Lower leg skin (tissue), 3 donors: ENCODE measurements around the gene TMEM234.

Experiments
- POLR2A ChIP-seq, 2 donors: fragments of 450-650 bp; IDR thresholded peaks; one replicate each; pipeline ENCODE4 v1.6.1; 2016 to 2017; ENCODE audit warnings: antibody characterized with exemption in 2 of 2, mild to moderate bottlenecking in 1 of 2, moderate library complexity in 1 of 2
- TF ChIP-seq, protein P1 (sequence below), 3 donors: fragments of 450-650 bp; IDR thresholded peaks; one replicate each; pipeline ENCODE4 v1.5.1; 2016; ENCODE audit warnings: antibody characterized with exemption in 3 of 3, mild to moderate bottlenecking in 3 of 3, moderate library complexity in 2 of 3

DNA sequence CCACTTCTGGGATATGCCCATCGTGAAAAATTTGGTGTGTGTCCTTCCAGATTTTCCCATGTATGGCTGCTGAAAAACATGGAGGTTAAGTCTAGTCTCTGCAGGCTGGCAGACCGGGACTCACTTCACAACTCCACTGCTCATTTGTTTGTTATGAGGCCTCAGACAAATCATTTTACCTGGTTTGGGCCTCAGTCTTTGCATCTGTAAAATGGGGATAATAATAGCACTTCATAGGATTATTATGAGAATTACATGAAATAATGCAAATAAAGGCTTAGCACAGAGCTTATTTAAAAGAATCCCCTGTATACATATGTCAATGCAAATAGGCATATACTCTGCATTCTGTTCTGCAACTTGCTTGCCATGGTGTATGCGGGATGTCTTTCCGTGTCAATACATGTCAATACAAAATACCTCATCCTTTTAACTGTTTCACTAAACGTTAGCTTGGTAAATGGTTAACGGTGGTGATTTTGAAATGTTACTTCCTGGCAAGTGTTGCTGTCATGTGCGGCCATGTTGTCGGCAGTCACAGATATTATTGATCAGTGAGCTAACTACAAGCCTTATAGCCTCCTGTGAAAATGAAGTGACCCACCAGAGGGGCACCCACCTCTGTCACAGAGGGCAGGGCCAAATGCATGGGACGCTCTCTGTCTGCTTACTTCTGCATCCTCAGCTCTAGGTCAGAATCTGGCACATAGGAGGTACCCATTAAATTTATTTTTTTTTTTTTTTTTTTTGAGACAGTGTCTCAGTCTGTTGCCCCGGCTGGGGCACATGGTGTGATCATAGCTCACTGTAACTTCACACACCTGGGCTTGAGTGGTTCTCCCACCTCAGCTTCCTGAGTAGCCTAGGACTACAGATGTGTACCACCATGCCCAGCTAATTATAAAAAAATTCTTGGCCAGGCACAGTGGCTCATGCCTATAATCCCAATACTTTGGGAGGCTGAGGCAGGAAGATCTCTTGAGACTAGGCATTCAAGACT is 33.2 kb upstream of the TMEM234 start:
- TF ChIP-seq POLR2A (IDR thresholded peaks at IDR 0.05) = no peak
- TF ChIP-seq, protein P1, sequence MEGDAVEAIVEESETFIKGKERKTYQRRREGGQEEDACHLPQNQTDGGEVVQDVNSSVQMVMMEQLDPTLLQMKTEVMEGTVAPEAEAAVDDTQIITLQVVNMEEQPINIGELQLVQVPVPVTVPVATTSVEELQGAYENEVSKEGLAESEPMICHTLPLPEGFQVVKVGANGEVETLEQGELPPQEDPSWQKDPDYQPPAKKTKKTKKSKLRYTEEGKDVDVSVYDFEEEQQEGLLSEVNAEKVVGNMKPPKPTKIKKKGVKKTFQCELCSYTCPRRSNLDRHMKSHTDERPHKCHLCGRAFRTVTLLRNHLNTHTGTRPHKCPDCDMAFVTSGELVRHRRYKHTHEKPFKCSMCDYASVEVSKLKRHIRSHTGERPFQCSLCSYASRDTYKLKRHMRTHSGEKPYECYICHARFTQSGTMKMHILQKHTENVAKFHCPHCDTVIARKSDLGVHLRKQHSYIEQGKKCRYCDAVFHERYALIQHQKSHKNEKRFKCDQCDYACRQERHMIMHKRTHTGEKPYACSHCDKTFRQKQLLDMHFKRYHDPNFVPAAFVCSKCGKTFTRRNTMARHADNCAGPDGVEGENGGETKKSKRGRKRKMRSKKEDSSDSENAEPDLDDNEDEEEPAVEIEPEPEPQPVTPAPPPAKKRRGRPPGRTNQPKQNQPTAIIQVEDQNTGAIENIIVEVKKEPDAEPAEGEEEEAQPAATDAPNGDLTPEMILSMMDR (IDR thresholded peaks at IDR 0.05) = no peak
